ENCODE data around the gene TTLL1. TPM values are rescaled to one million over a fixed set of nuclear protein-coding genes. Genes with fewer than 3 reads are reported as not detected.
A peak's percentile ranks its signal among the peaks of the same experiment; 100 is the strongest.
"Not testable (repeated sequence)": the region's sequence is repeated elsewhere in the genome, so short reads cannot be mapped to it uniquely, and the experiment has no call there.

The TTLL1 gene
- total RNA-seq, 1 donor from 2014 or later = 18.2 TPM

- peak; percentile 72 for DNase-seq (ENCODE audit: low read depth)
These were observed 75.6 kb downstream of the TTLL1 start for GRCh38 chr22:43013355-43014315.

GRCh38 chr22:43012390-43012789 lies 76.8 kb downstream of the TTLL1 start:
- DNase-seq (ENCODE audit: low read depth) = no peak

DNA sequence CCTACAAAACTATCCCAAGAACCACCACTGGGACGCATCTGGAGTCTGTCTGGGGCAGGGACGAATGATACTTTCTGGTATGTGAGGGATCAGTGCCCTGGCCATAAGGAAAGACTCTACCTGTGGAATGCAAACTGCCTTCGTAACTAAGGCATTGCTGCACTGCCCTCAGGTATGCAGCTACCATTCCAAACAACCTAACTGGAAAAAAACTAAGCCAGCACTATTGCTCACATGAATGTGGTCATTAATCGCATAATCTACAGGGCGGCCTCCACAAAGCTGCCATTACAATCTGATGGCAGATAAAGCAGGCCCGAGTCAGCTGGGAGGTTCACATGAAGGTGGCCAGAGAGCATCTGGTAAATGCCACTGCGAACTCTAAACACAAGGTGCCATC lies 78.1 kb downstream of the TTLL1 start:
- DNase-seq (ENCODE audit: low read depth) = peak; percentile 76

- no peak for DNase-seq (ENCODE audit: low read depth)
These were observed 79.7 kb downstream of the TTLL1 start for GRCh38 chr22:43009444-43009843.

- no peak for DNase-seq (ENCODE audit: low read depth)
These were observed 80.3 kb downstream of the TTLL1 start for GRCh38 chr22:43008921-43009320.

GRCh38 chr22:43008509-43008908 lies 80.7 kb downstream of the TTLL1 start:
- DNase-seq (ENCODE audit: low read depth) = no peak

DNA sequence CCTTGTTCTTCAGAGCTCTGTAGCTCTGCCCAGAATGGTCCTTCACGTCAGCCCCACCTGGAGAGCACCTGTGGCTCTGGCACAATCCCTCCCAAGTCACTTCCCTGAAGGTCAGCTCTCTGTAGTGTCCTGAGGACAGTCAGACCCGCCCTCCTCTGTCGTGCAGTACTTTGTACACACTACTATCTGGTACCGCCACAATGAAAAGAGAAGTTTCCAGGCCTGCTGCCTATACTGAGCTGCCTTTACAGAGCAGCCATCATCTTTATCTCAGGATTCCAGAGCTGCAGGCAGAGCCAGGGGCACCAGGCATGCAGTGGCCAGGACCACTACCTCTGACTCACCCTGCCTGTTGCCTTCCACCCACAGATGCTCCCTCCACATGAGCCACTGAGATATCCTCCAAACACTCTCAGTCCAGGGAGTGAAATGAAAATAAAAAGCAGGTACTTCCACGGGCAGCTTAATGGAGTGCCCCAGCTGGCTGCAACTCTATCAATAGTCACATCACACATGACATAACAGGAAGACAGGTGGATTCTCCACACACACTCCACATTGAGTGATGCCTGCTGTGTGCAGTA lies 81.6 kb downstream of the TTLL1 start:
- DNase-seq (ENCODE audit: low read depth) = peak; percentile 59

GRCh38 chr22:43006753-43007152 lies 82.4 kb downstream of the TTLL1 start:
- DNase-seq (ENCODE audit: low read depth) = no peak

DNA sequence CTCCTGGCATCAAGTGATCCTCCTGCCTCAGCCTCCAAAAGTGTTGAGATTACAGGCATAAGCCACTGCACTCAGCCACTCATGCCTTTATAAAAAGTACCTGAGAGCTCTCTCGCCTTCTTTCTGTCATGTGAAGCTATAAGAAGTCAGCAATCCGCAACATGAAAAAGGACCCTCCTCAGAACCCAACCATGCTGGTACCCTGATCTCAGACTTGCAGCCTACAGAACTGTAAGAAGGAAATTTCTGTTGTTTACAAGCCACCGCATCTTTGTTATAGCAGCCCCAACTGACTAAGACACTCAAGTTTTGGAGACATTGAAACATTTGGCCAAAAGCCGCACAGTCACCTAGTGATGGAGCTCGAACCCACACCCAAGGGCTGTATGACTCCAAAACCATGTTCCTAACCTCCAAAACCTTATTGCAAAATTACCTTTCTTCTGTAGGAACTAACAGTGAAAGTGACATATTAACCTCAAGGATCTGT lies 83.1 kb downstream of the TTLL1 start:
- DNase-seq (ENCODE audit: low read depth) = no peak

DNA sequence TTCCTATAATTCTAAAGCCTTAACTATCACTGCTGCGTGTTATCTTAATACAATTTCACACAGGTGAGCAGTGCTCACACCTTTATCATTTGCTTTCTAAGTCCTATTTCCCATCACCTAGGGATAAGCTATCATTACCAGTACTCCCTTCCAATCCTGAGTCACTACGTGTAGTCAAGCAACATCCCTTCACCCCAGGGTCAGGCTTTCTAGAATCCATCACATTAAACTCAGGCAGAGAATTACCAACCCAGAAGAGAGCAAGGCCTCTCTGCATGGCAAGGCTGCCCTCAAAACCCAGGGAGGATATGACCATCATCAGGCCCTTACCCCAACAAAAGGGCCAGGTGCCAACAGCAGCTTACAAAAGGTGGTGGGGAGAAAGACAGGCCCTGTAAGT lies 84.1 kb downstream of the TTLL1 start:
- DNase-seq (ENCODE audit: low read depth) = no peak

DNA sequence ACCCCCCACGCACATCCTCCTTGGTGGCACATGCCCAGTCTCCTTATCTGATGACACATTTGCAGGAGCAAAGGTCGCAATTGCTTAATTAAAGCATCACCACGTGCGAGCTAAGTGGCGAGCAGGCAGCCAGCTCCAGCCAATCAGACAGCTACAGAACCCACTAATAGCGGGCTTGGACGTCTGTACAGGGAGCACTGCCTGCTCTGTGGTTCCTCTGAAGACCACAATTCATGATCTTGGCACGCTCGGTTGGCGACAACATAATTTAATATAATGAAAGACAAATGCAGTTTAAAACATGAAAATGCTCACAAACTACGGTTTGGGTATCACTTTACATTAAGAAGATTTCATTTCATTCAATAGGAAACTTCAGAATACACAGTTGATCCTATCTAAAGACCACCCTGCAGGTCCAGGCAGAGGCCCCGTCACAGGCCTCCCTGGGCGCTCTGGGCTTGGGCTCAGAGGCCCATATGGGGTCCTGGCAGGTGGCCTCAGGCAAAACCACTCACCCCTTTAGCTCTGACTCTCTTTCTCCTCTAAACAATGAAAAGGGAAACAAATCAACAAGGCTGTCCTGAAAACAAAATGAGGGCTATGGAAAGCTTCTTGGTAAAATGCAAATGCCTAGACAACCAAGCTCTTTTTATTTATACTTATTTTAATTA lies 84.7 kb downstream of the TTLL1 start:
- DNase-seq (ENCODE audit: low read depth) = peak; percentile 59

DNA sequence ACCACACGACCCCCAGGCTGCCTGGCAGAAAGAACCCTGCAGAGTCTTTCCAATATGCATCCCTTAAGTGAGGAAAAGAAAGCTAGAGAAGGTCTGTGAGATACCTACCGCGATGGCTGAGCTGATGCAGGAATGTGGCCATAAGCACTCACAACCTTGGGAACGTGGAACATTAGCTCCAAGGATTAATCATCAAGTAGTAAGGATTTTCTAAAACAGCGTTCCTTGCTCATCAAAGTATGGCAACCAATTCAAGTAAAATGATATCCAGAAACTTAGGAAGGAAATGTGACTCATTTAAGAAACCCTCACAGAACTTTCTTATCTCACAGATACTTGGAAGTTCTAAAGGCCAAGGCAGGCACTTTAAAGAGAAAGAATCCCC lies 87.0 kb downstream of the TTLL1 start:
- peak; percentile 81 for DNase-seq (ENCODE audit: low read depth)

DNA sequence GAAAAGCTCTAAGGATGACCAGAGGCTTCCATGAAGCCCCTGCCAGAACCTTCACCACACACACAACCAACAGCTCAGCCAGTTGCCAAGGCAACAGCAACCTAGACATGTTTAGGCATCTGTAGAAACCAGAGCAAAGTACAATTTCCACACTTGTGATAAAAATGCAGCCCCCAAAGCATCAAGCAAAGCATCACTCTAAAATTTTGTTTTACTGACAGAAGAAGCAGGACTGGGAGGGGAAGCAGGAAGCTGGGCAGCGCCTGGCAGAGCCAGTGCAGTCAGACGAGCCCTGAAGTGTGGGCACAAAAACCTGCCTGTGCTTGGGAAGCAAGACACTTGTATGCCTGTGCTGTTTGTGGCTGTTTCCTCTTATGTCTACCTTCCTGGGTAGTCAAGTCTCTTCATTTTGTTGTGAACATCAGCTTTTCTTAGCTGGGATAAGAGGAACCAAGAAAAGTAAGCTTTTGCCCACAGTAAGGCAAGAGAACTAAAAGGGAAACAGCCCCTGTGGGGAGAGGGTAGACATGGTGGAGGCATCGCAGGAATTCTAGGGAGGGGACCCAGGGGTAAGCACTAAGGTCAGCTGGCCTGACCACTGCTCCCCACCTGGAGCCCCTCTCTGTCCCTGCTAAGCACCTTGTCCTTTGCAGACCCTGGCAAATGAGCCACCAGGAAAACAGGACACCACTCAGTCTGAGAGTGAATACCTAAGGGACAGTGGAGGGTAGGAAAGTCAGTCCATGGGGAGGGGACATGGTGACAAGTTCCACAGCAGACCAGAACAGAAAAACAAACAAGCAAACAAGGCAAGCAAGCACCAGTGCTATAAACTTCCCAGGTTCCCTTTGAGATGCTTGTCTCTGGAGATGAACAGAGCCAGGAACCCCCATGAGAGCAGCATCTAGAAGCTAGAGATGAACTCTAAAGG lies 87.7 kb downstream of the TTLL1 start:
- DNase-seq (ENCODE audit: low read depth) = peak; percentile 32

- no peak for DNase-seq (ENCODE audit: low read depth)
These were observed 88.6 kb downstream of the TTLL1 start for GRCh38 chr22:43000441-43001175.

DNA sequence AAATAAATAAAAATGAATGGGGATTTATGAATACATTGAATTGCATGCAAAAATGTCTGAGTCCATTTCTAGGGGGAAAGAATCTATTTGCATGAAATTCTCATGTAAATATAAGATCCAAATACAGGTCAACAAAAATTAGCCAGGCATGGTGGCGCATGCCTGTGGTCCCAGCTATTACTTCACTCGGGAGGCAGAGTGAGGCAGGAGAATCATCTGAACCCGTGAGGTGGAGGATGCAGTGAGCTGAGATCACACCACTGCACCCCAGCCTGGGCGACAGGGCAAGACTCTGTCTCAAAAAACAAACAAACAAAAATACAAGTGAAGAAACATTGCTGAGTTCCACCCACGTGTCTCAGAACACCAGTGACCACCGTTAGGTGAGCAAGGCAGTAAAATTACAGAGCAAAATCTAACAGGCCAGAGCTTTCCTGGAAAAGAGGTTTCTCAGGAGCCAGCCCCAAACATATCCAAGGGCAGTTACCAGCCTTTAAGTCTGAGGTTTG lies 91.6 kb downstream of the TTLL1 start:
- DNase-seq (ENCODE audit: low read depth) = no peak

GRCh38 chr22:42996646-42997365 lies 92.4 kb downstream of the TTLL1 start:
- DNase-seq (ENCODE audit: low read depth) = no peak

DNA sequence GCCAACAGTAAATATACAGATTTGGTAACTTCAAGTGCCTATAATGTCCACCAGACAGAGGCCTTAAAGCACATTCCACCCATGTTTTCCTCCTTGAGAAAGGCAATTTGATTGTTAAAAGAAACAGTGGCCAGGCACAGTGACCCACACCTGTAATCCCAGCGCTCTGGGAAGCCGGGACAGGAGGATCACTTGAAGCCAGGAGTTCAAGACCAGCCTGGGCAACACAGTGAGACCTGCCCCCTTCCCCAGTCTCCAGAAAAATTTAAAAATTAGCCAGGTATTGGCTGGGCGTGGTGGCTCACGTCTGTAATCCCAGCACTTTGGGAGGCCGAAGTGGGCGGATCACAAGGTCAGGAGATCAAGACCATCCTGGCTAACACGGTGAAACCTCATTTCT lies 93.5 kb downstream of the TTLL1 start:
- not testable (repeated sequence) for DNase-seq (ENCODE audit: low read depth)

DNA sequence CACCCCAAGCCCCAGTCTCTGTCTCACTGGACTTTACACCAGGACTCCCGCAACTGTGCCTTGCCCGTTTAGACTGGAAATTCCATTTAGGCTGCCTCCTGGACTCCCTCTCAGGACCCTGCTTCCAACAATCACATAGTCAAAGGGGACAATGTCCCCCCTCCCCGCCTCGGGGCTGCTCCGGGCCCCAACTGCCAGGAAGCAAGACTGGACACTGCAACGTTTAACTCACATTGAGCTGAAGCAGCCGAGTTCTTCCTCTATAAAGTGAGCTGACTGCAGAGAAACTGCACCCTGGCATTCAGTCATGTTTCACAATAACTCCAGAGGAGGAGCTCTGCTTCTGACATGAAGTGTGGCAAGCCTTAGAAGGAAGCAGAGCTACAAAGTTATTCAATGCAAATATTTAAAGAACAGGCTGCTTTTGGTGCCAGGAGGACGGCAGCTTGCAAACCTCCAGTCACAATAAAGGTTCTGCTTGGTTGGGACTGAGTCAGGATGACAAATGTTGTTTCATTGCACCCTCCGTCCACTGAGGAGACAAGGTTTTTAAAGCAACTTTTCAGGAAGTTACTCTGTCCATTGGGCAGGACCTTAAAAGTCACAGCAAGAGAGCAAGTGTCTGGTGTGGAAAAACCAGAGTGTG lies 94.2 kb downstream of the TTLL1 start:
- DNase-seq (ENCODE audit: low read depth) = peak; percentile 100

DNA sequence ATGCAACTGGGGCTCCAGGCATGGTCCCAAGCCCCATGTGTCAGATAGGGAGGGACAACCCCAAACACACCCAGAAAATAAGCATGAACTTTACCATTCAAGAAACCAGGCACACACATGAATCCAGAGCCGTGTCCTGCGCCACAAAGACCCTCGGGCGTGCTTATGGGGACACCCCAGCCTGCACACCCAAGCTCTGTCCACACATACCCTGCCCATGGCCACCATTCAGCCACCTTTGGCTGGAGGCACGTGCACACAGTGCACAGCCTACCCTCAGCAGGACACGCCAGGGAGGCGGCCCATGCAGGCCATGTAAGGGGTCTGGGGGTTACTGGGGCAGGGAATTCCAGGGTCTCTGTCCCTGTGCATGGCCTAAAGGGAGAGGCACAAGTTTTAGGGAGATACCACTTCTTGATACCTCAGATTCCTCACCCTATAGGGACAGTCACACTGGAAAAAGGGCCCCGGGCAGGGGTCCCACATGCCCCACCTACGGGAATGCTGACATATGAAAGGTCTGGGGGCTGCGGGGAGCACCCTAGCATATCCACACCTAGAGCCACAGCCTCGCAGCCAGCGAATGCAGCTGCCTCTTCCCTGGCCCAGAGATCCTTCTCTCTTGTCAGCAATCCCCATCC lies 94.8 kb downstream of the TTLL1 start:
- no peak for DNase-seq (ENCODE audit: low read depth)
